ENCODE data around the gene PPP1CA. TPM values are rescaled to one million over a fixed set of nuclear protein-coding genes. Genes with fewer than 3 reads are reported as not detected.

Gene PPP1CA
- total and polyA plus RNA-seq, 12 donors, result 105 to 289 (median 151) TPM

DNA sequence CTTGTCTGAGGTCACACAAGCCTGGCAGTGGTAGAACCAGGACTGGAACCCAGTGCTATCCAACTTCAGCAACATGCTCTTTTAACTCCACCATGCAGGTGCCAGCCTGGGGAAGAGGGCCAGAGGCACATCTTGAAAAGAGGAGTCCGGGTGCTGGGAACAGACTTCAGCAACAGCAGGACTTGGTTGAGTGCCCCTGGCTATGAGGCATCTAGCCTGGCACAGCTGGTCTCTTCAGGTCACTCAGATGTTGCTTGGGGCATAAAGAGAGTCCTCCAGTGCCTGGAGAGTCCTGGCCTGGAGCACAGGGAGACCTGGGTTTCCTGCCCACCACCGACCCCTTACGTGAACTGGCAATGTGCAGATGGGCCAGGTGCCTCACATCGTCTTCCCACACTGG is 23.1 kb downstream of the PPP1CA start:
- no peak for DNase-seq
- no peak for TF ChIP-seq POLR2A (IDR thresholded peaks at IDR 0.05)
- TF ChIP-seq, protein P1, sequence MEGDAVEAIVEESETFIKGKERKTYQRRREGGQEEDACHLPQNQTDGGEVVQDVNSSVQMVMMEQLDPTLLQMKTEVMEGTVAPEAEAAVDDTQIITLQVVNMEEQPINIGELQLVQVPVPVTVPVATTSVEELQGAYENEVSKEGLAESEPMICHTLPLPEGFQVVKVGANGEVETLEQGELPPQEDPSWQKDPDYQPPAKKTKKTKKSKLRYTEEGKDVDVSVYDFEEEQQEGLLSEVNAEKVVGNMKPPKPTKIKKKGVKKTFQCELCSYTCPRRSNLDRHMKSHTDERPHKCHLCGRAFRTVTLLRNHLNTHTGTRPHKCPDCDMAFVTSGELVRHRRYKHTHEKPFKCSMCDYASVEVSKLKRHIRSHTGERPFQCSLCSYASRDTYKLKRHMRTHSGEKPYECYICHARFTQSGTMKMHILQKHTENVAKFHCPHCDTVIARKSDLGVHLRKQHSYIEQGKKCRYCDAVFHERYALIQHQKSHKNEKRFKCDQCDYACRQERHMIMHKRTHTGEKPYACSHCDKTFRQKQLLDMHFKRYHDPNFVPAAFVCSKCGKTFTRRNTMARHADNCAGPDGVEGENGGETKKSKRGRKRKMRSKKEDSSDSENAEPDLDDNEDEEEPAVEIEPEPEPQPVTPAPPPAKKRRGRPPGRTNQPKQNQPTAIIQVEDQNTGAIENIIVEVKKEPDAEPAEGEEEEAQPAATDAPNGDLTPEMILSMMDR (IDR thresholded peaks at IDR 0.05), result no peak
- 87 to 96% (median 94%) methylated on average over 3 to 4 of the region's 4 CpGs for WGBS, 4 donors
- intact Hi-C loops (cut with DNase I), result no loop called here
- Histone ChIP-seq H3K27me3 (no peaks in the 10 kb centered on the region), H3K36me3 (replicated peaks in 1 of 2) (no peaks in the 10 kb centered on the region), H3K4me1 (replicated peaks in 1 of 2) (peaks cover 12 to 14% of the 10 kb centered on the region in 2 donors), H3K4me3 (no peak overlapping the region), H3K9me3 (replicated peaks in 1 of 3) (no peaks in the 10 kb centered on the region), H3K27ac (no peak overlapping the region)

DNA sequence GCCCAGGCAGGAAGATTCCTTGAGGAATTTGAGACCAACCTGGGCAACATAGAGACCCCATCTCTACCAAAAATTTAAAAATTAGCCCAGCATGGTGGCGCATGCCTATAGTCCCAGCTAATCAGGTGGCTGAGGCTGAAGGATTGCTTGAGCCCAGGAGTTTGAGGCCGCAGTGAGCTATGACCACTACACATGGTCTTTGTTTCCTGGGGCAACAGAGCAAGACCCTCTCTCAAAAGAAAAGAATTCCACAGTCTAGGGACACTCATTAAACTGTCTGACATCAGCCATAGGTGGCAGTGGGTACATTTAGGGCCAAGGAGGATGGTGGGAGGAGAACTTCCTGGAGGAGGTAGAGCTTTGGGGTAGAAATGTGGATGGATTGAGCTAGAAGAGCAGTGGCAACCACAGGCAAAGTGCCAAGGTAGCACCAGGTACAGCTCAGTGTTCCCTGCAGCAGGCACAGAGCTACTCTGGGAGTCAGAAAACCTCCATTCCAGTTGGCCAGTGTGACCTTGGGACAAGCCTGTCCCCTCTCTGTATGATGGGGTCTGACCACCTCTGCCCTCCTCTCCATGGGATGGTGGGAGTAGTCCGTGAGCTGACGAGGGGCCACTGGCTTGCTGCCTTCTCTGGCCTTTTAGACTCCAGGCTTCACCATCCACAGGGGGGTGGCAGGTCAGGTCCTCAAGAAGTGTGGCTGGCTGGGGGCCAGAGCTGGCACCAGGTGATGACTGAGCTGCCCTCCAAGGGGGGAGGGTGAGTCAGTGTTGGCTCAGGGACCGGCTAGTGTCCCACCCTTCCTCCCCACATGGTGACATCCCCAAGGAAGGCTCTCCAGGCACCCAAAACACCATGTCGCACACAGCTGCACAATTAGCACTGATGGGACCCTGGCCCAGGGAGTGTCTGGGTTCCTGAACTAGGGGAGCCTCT is 24.5 kb downstream of the PPP1CA start:
- peak in 1 of 7 donors; percentile 17 for DNase-seq
- H3K27me3 ChIP-seq, result no peaks in the 10 kb centered on the region

DNA sequence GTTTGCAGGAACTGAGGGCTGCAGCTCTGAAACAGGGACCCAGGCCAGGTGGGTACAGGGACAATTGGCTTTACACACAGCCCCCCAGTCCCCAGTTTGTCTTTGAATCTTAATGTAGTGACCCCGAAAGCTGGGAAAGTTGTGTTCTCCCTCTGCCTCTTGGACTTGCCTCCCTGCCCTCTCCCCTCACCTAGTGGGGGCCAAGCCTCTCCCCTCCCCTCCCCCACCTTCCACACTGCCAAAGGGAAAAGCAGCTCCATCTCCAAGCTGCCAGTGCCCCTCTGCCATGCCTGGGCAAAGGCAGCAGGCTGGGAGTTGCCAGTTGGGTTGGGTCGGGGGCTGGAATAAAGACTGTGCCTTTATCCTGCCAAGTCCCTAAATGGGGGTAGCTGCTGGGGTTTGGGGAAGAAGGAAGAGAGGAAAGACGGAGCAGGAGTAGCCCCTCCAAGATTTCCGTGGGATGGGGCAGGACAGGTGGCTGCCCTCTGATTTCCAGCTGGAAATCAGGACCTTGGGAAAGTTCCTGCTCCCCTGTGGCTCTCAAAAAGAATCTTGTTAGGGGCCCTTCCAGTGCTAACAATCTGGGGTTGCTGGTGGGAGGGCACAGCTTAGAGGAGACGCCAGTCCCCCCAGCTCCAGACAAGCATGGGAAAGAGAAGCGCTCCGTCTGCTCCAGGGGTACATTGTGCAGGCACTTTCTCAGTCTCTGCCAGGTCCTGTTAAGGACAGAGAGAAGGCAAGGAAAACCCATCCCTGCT is 25.4 kb downstream of the PPP1CA start:
- Histone ChIP-seq H3K27me3 (no peaks in the 10 kb centered on the region), H3K9me3 (replicated peaks in 1 of 3) (no peaks in the 10 kb centered on the region), H3K4me3 (no peak overlapping the region), H3K27ac (no peak overlapping the region), H3K4me1 (replicated peaks in 1 of 2) (peaks cover 18 to 29% of the 10 kb centered on the region in 2 donors), H3K36me3 (replicated peaks in 1 of 2) (no peaks in the 10 kb centered on the region)
- no peak for DNase-seq
- no peak for TF ChIP-seq POLR2A (IDR thresholded peaks at IDR 0.05)
- TF ChIP-seq, protein P1 (IDR thresholded peaks at IDR 0.05), result no peak
- intact Hi-C loops (cut with DNase I), result no loop called here
- 73 to 91% (median 78%) methylated on average over 4 to 7 of the region's 7 CpGs for WGBS, 4 donors

More for the DNA sequence above, 24.5 kb downstream of the PPP1CA start:
- intact Hi-C loops (cut with DNase I), result no loop called here
- WGBS, 4 donors, result 68 to 87% (median 84%) methylated on average over 4 to 6 of the region's 6 CpGs
- H3K4me1 ChIP-seq (replicated peaks in 1 of 2), result peaks cover 16 to 21% of the 10 kb centered on the region in 2 donors
- H3K36me3 ChIP-seq (replicated peaks in 1 of 2), result no peaks in the 10 kb centered on the region
- H3K4me3 ChIP-seq, result no peak overlapping the region
- H3K27ac ChIP-seq, result no peak overlapping the region
- no peaks in the 10 kb centered on the region for H3K9me3 ChIP-seq (replicated peaks in 1 of 3)
- TF ChIP-seq, protein P1 (IDR thresholded peaks at IDR 0.05), result no peak
- TF ChIP-seq POLR2A (IDR thresholded peaks at IDR 0.05), result no peak
